Natural killer cell (primary cell): Measurements from ENCODE around the gene SACM1L. TPM values are rescaled to one million over a fixed set of nuclear protein-coding genes. Genes with fewer than 3 reads are reported as not detected.

Source experiments
- ATAC-seq, 3 donors: fragments of 150-1000 bp in 2 of 3; fragments of 200-7000 bp in 1 of 3; cut with Tn5 transposase; 1 replicate in 1 of 3; 2 replicates in 2 of 3; pipeline ENCODE4 v1.10.0; 2021; ENCODE audit warnings: mild to moderate bottlenecking in 2 of 3, moderate library complexity in 2 of 3
- DNase-seq, 2 donors: peaks; one replicate each; pipeline versions ENCODE4 v3.0.0 to v3.0.0-alpha.2; 2013 to 2021; ENCODE audit warnings: mixed read lengths in 1 of 2
- H3K27ac ChIP-seq: one replicate; pipeline ENCODE4 v1.5.1; 2013; ENCODE audit warnings: mild to moderate bottlenecking, low read length
- H3K27me3 ChIP-seq: one replicate; pipeline ENCODE4 v1.6.1; 2013; ENCODE audit warnings: low read length; ENCODE audit not compliant: control insufficient read depth, insufficient read depth
- H3K36me3 ChIP-seq: one replicate; pipeline ENCODE4 v1.6.1; 2013; ENCODE audit warnings: low read length; ENCODE audit not compliant: control insufficient read depth, insufficient read depth
- H3K4me1 ChIP-seq: one replicate; pipeline ENCODE4 v1.6.1; 2013; ENCODE audit warnings: low read length; ENCODE audit not compliant: control insufficient read depth, insufficient read depth
- H3K4me3 ChIP-seq: one replicate; pipeline ENCODE4 v1.5.1; 2013; ENCODE audit warnings: low read length
- H3K9me3 ChIP-seq: one replicate; pipeline ENCODE4 v1.6.1; 2013; ENCODE audit warnings: low read length; ENCODE audit not compliant: control insufficient read depth, insufficient read depth
- H3K27ac Mint-ChIP-seq, 2 donors: one replicate each; pipeline ENCODE4 v1.8.0; 2022; ENCODE audit warnings: mild to moderate bottlenecking in 2 of 2, mixed read lengths in 2 of 2, moderate library complexity in 1 of 2
- H3K27me3 Mint-ChIP-seq, 2 donors: one replicate each; pipeline ENCODE4 v1.8.0; 2022; ENCODE audit warnings: low read depth in 2 of 2, mixed read lengths in 2 of 2
- H3K36me3 Mint-ChIP-seq: one replicate; pipeline ENCODE4 v1.8.0; 2022; ENCODE audit warnings: mixed read lengths
- H3K4me1 Mint-ChIP-seq, 2 donors: one replicate each; pipeline ENCODE4 v1.8.0; 2022; ENCODE audit warnings: mixed read lengths in 2 of 2
- H3K4me3 Mint-ChIP-seq: one replicate; pipeline ENCODE4 v1.8.0; 2022; ENCODE audit warnings: mild to moderate bottlenecking, moderate library complexity, mixed read lengths
- H3K9me3 Mint-ChIP-seq, 2 donors: one replicate each; pipeline ENCODE4 v1.8.0; 2022; ENCODE audit warnings: mixed read lengths in 2 of 2
- WGBS: methylation state at CpG from one replicate; pipeline ENCODE4 v1.1.7; 2013; ENCODE audit warnings: missing lambda C conversion rate; ENCODE audit not compliant: insufficient coverage; 5-methylcytosine and 5-hydroxymethylcytosine counted together
- intact Hi-C: fragments of 100-400 bp; cut with micrococcal nuclease; formaldehyde crosslinking; loops from one replicate; pipeline ENCODE4 v1.14.2; 2022
- total RNA-seq, 4 donors: library from RNA; stranded (reverse); fragments of 120-200 nt in 1 of 4; gene quantifications; one replicate each; pipeline versions ENCODE4 v1.2.3 to v1.2.4, GENCODE V29; 2013 to 2022
- TF ChIP-seq, protein P1 (sequence below): fragments of 200-600 bp; IDR thresholded peaks from one replicate; pipeline ENCODE4 v1.8.0; 2022; ENCODE audit warnings: antibody characterized with exemption

SACM1L gene
- total RNA-seq, 3 donors from 2014 or later (not counting 1 experiment from before 2014, with no cell fraction given) = 93.2 to 110 (median 93.9) TPM

DNA sequence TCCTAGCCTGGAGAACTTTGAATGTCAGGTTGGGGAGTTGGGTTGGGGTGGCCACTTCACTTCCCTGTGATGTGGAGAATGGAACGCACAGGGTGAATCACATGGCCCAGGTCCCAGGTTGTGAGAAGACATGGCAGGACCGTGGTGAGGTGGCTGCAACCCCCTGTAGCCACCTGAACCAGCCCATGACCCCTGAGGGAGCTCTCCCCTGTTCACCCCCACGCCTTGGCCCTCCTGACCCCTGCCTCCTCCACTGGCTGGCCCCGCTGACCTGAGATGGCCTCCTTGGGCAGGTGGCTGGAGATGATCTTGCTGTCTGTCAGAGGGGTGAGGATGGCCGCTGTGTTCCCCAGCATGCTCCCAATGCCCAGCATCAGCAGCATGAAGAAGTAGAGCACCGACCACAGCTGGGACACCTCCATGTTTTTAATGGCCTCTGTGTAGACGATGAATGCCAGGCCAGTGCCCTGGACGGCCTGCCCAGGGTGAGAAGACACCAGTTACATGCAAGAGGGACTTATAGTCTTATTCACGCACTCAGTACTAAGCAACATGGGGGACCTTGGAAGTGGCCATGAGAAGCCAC lies 76.2 kb downstream of the SACM1L start:
- Mint-ChIP-seq H3K27ac (no peak overlapping the region), H3K4me1 (peaks cover 4 to 6% of the 10 kb centered on the region in 2 donors), H3K27me3 (peaks cover 0 to 19% of the 10 kb centered on the region in 2 donors), H3K36me3 (no peaks in the 10 kb centered on the region), H3K4me3 (no peak overlapping the region), H3K9me3 (no peaks in the 10 kb centered on the region)
- intact Hi-C loops = no loop called here
- 92% methylated on average over 9 of the region's 9 CpGs for WGBS
- Histone ChIP-seq H3K27ac (no peak overlapping the region), H3K27me3 (peaks cover 3% of the 10 kb centered on the region), H3K4me1 (peaks cover 8% of the 10 kb centered on the region), H3K36me3 (no peaks in the 10 kb centered on the region), H3K9me3 (no peaks in the 10 kb centered on the region), H3K4me3 (no peak overlapping the region)
- no peak for ATAC-seq
- TF ChIP-seq, protein P1, sequence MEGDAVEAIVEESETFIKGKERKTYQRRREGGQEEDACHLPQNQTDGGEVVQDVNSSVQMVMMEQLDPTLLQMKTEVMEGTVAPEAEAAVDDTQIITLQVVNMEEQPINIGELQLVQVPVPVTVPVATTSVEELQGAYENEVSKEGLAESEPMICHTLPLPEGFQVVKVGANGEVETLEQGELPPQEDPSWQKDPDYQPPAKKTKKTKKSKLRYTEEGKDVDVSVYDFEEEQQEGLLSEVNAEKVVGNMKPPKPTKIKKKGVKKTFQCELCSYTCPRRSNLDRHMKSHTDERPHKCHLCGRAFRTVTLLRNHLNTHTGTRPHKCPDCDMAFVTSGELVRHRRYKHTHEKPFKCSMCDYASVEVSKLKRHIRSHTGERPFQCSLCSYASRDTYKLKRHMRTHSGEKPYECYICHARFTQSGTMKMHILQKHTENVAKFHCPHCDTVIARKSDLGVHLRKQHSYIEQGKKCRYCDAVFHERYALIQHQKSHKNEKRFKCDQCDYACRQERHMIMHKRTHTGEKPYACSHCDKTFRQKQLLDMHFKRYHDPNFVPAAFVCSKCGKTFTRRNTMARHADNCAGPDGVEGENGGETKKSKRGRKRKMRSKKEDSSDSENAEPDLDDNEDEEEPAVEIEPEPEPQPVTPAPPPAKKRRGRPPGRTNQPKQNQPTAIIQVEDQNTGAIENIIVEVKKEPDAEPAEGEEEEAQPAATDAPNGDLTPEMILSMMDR = no peak
- DNase-seq = no peak

DNA sequence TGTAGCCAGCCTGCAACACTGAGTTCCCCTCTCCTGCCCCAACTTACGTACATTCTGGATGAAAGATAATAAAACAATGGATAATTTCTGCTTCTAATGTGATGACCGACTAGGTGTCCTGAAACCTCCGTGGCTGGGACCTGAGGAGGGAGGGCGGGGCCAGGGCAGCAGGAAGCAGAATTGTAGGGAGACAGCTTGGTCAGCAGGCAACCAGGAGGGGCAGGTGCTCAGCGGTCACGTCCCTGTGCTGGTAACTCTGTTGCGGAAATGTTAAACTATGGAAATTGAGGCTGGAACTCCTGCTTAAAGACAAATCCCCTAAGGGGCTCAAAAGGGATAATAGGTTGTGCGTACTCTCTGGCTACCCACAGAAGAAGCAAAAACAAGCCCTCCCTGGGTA lies 76.8 kb downstream of the SACM1L start:
- Histone ChIP-seq H3K9me3 (no peaks in the 10 kb centered on the region), H3K27ac (no peak overlapping the region), H3K27me3 (peaks cover 3% of the 10 kb centered on the region), H3K36me3 (no peaks in the 10 kb centered on the region), H3K4me3 (no peak overlapping the region), H3K4me1 (peaks cover 5% of the 10 kb centered on the region)
- DNase-seq (no peak), ATAC-seq (no peak)
- Mint-ChIP-seq H3K27me3 (peaks cover 0 to 19% of the 10 kb centered on the region in 2 donors), H3K9me3 (no peaks in the 10 kb centered on the region), H3K4me1 (peaks cover 4 to 6% of the 10 kb centered on the region in 2 donors), H3K27ac (no peak overlapping the region), H3K36me3 (no peaks in the 10 kb centered on the region), H3K4me3 (no peak overlapping the region)
- TF ChIP-seq, protein P1 = no peak
- 93% methylated on average over 8 of the region's 8 CpGs for WGBS
- intact Hi-C loops = no loop called here

DNA sequence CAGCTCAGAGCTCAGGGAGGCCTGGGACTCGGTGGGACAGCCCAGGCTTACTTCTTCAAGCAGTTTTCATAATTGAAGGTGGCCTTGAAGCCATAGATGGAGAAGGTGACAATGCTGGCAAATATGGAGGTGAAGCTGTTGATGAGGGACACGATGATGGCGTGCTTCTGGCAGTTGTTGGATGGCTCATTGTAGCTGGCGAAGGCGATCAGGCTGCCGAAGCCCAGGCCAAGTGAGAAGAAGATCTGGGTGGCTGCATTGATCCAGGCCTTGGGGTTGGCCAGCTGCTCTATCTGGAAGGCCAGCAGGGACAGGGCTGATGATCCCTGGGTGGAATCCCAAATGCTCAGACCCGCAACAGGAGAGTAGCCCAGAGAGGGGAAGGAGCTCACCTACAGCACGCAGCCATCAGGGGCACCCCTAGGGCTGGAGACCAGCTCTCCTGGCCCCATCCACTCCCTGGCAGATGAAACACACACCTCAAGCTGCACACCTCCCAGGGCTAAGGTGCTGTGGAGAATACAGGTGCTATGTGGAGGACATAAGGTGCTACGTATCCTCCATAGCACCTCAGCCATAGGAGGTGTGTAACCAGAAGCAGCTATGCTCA lies 82.1 kb downstream of the SACM1L start:
- no peaks in the 10 kb centered on the region for H3K36me3 Mint-ChIP-seq
- H3K4me3 Mint-ChIP-seq = no peak overlapping the region
- H3K36me3 ChIP-seq = no peaks in the 10 kb centered on the region
- WGBS = 96% methylated on average over 8 of the region's 9 CpGs
- intact Hi-C loops = no loop called here
- H3K27me3 ChIP-seq = peaks cover 5% of the 10 kb centered on the region
- peaks cover 3 to 31% of the 10 kb centered on the region in 2 donors for H3K27me3 Mint-ChIP-seq
- no peak for DNase-seq
- H3K9me3 Mint-ChIP-seq = no peaks in the 10 kb centered on the region
- no peak for ATAC-seq
- no peak overlapping the region for H3K27ac Mint-ChIP-seq
- H3K9me3 ChIP-seq = no peaks in the 10 kb centered on the region
- H3K4me1 Mint-ChIP-seq = peaks cover 5 to 13% of the 10 kb centered on the region in 2 donors
- H3K4me1 ChIP-seq = peaks cover 8% of the 10 kb centered on the region
- TF ChIP-seq, protein P1 = no peak
- no peak overlapping the region for H3K27ac ChIP-seq
- H3K4me3 ChIP-seq = no peak overlapping the region

DNA sequence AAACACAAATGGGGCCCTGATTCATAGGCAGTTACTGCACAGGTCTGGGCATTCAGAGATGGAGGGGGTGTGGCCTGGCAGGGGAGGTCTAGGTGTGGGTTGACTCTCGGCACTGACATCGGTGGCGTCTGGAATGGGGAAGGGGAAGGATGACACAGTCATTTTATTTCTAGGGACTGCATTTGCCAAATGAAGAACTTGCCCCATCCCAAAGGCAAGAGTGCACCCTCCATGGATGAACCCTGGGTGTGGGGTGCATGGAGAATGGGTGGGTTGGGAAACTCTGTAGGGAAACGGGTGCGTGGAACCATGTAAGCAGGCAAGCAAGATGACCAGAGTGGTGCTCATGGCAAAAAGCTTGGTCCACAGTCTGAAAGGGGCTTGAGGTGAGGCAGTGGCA lies 82.6 kb downstream of the SACM1L start:
- H3K4me3 Mint-ChIP-seq = no peak overlapping the region
- ATAC-seq (no peak), DNase-seq (no peak)

More for the DNA sequence above, 82.6 kb downstream of the SACM1L start:
- Mint-ChIP-seq H3K27ac (no peak overlapping the region), H3K36me3 (no peaks in the 10 kb centered on the region), H3K4me1 (peaks cover 5 to 13% of the 10 kb centered on the region in 2 donors), H3K9me3 (no peaks in the 10 kb centered on the region), H3K27me3 (peaks cover 3 to 31% of the 10 kb centered on the region in 2 donors)
- H3K27me3 ChIP-seq = peaks cover 5% of the 10 kb centered on the region
- H3K4me1 ChIP-seq = peaks cover 8% of the 10 kb centered on the region
- no peaks in the 10 kb centered on the region for H3K9me3 ChIP-seq
- H3K27ac ChIP-seq = no peak overlapping the region
- WGBS = 72% methylated on average over 5 of the region's 5 CpGs
- H3K4me3 ChIP-seq = no peak overlapping the region
- intact Hi-C loops = no loop called here
- TF ChIP-seq, protein P1 = no peak
- no peaks in the 10 kb centered on the region for H3K36me3 ChIP-seq
